ENCODE measurements around the gene RLBP1.

Gene RLBP1

DNA sequence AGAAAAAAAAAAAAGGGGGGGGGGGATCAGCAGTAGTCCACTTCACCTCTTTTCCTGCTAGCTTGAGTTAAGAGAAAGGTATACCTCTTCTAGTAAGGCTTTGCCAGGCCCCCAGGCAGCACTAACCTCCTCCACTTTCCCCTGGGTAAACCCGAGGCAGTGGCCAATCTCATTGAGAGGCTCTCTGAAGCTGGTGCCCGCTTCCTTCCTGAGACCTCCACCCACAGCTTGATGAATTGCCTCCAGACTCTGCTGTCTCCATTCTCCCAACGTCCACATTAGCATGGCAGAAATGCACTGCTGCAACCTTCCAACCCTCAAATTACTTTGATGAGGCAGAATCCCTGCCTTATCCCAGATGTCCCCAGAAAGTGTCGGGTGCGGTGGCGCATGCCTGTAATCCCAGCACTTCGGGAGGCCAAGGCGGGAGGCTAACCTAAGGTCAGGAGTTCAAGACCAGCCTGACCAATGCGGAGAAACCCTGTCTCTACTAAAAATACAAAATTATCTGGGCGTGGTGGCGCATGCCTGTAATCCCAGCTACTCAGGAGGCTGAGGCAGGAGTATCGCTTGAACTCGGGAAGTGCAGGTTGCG is 15.3 kb downstream of the RLBP1 start:
- no peak for DNase-seq (ENCODE audit: low spot score)

DNA sequence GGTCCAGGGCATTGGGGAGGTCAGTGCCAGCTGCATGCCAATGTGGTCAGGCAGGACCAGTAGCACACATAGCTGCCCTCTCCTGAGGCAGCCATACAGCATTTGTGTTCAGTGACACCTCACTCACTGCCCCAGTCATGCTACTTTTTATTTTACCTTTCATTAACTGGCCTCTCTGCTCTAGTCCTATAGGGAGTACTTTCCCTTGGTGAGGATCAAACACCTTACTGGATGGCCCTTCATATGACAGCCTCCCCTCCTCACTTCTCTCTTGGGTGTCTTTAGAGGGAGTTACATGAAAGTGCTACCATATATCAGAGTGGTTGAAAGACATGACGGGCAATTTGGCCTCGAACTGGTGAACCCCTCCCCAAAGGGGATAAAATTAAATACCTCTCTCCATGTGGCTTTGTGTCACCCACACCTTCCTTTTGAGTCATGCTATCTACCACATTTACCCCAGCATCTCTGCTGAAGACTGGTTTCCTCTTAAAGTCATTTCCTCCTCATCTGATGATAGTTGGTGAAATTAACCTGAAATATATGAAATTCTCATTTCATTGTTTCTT is 17.6 kb downstream of the RLBP1 start:
- DNase-seq (ENCODE audit: low spot score), result no peak

DNA sequence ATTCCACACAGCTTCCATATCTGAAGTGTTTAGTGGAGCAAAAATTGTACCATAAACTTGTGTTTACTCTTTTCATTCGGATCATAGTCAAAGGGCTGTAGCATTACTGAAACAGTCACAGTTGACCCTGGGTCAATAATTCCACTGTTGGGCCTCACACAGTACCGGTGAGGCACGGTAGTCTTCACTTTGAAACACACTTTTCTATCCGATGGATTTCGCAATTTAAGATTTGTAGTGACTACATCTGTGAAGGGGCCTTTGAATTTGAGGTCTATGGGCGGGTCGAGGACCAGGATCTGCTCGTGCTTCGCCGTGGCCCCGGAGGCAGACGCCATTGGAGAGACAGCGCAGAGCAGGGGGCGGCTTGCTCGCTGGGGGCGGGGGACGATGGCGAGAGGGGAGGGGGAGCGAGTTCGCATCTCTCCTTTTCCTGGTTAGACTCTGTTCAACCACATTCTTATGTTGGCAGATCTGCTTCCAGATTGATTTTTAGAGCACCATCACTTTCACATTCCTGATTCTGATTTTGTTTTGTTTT is 19.8 kb downstream of the RLBP1 start:
- no peak for DNase-seq (ENCODE audit: low spot score)

DNA sequence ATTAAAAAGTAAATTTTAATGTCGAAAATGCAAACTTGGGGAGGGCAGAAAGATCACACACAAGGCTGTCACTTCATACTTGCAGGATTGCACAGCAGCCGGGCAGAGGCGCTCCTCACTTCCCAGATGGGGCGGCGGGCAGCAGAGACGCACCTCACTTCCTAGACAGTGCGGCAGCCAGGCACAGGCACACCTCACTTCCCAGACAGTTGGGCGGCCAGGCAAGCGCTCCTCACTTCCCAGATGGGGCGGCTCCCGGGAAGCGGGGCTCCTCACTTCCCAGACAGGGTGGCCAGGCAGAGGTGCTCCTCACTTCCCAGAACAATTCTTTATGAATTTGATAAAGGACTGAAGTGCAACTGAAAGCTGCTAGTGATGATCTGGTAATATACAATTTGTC is 21.2 kb downstream of the RLBP1 start:
- DNase-seq (ENCODE audit: low spot score), result no peak

GRCh38 chr15:89199746-89200145 is 21.6 kb downstream of the RLBP1 start:
- peak; percentile 58 for DNase-seq (ENCODE audit: low spot score)

- no peak for DNase-seq (ENCODE audit: low spot score)
Observed at GRCh38 chr15:89198934-89199333, 22.4 kb downstream of the RLBP1 start.

DNA sequence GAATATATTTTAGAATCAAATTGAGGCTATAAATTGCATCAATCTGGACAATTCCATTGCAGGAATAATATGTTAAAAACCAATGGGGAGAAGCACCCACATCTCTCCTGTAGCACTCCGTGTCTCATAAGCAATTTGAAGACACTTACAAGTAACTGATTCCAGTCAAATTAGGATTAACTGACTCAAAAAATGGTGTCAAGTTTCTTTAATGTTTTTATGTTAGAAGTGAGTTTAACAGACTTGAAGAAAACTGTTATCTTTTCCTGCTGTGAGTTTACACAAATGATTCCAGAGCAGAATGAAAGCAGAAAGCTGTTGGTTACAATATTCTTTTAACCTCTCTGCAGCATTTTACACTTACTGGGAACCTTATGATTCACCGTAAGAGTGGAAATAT is 23.2 kb downstream of the RLBP1 start:
- DNase-seq (ENCODE audit: low spot score), result no peak

DNA sequence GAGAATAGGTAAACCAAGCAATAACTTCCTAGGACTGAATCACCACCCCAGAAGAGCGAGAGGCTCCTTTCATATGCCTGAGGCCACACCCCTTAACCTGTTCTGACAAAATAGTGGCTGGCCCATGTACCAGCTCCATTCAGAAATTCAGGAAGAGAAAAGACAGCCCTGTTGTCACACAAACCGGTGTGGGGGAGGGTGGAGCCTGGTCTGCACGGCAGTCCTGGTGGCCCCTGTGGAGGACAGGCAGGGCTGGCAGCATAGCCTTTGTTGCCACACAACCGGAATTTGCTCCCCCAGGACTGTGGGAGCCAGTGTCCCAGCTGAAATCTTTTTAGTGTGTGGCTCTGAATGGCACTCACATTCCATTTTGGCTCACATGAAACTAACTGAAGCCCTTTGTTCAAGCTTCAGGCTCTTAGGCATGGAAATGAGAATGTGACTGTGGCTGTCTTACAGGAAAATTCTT is 23.8 kb downstream of the RLBP1 start:
- DNase-seq (ENCODE audit: low spot score), result peak; percentile 83

- DNase-seq (ENCODE audit: low spot score), result peak; percentile 33
Observed at GRCh38 chr15:89196994-89197393, 24.4 kb downstream of the RLBP1 start.

- no peak for DNase-seq (ENCODE audit: low spot score)
Observed at GRCh38 chr15:89196241-89196640, 25.1 kb downstream of the RLBP1 start.

- no peak for DNase-seq (ENCODE audit: low spot score)
Observed at GRCh38 chr15:89195836-89196235, 25.5 kb downstream of the RLBP1 start.

DNA sequence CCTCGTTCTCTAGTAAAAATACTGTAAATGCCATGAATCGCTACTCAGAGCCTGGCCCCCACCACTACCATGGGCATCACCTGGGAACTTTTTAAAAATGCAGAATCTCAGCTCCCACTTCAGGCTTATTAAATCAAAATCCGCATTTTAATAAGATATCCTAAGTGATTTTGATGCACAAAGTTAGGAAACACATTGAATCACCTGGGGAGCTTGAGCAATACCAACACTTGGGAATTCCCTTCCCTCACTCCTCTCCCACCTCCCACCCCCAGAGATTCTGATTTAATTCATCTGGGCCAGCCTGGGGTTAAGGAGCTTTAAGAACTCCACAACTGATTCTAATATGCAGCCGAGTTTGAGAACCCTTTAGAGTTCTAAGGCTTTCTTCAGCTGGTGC is 26.8 kb downstream of the RLBP1 start:
- no peak for DNase-seq (ENCODE audit: low spot score)

DNA sequence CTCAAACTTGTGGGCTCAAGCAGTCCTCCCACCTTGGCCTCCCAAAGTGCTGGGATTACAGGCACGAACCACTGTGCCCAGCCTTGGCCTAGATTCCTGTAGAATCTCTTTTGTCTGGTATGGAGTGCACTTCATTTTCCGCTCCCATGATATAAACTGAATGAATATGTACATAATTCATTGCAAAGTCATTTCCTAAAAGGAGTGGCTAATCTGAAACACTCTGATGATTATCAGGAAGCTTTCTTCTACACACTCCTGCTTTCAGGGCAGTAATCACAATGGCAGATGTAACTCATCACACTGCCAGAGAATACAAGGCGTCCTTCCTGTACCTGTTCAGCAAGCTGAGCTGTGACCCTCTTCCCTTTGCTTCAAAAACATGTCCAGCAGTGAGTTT is 28.6 kb downstream of the RLBP1 start:
- DNase-seq (ENCODE audit: low spot score), result no peak

GRCh38 chr15:89192136-89192535 is 29.2 kb downstream of the RLBP1 start:
- DNase-seq (ENCODE audit: low spot score), result no peak

- no peak for DNase-seq (ENCODE audit: low spot score)
Observed at GRCh38 chr15:89187986-89188514, 33.3 kb downstream of the RLBP1 start.

GRCh38 chr15:89187301-89187985 is 33.9 kb downstream of the RLBP1 start:
- no peak for DNase-seq (ENCODE audit: low spot score)

DNA sequence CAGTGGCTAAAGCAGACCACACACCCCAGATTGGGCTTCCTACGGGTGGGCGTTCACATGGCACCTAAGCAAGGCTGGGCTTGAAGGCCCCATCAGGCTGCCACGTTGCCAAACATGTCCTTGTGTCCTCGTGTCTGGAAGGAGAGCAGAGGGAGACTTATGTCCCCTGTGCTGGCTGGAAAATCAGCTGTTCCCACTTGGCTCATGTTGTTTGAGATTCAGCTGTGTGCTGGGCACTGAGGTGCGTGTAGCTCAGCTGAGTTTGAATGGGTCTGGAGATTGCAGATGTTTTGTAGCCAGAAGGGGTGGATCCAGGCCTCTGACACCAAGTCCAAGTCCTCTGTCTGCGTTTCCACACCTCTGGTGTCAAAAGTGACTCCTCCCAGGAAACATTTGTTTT is 34.6 kb downstream of the RLBP1 start:
- DNase-seq (ENCODE audit: low spot score), result no peak

- DNase-seq (ENCODE audit: low spot score), result no peak
Observed at GRCh38 chr15:89184886-89185526, 36.4 kb downstream of the RLBP1 start.

DNA sequence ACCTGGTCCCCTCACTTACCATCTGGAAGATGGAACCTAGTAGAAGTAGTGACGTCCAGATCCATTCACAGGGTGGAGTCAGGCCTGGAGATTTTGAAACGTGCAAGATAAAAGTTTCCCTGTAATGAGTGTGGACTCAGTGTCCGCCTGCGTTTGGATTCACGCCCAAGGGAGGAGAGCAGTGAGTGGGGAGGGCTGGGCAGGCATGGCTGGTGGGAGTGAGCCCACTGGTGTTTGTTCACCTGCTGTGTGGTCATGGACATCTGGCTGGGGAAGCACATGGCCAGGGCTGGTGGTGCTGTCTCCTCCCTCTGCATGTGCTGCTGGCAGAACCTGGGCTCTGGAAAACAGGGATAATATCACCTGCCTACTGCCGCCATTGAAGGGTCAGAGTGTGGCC is 37.0 kb downstream of the RLBP1 start:
- no peak for DNase-seq (ENCODE audit: low spot score)

DNA sequence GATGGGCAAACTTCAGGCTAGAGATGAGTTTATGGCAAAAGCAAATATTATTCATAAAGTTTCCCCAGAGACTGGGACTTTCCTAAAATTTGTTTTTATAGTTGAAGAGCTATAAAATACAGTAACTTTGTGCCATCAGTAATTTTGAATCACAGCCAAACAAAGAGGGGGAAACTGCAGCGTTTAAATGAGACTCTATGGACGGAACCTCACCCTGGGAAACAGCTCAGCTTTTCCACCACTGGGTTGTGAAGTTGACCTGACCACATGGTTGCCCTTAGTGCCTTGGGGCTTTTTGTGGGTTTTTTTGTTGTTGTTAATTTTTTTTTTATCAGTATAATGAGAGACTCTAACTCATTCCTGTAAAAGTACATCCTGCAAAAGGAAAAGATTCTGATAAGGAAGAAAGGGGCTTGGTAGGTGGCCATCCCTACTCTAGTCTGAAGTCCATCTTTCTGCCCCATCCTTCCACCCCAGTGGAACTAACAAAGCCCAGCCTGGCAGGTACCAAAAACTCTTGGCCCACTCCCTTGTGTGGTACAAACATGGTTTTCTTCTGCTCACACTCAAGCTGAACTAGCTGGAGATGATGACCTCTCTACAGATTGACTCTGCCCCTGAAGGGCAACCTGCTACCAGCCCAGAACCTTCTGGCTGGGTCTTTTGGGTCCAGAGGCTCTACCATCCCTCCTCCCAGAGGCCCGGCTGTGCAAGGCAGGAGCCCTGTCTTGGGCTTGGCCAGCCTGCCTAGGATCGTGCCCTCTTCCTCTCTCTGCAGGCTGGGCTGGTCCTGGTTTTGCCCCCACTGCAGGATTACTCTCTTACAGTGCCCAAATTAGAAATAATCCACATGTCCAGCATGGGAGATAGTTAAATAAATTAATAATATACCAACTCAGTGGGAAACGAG is 41.2 kb downstream of the RLBP1 start:
- DNase-seq (ENCODE audit: low spot score), result no peak

DNA sequence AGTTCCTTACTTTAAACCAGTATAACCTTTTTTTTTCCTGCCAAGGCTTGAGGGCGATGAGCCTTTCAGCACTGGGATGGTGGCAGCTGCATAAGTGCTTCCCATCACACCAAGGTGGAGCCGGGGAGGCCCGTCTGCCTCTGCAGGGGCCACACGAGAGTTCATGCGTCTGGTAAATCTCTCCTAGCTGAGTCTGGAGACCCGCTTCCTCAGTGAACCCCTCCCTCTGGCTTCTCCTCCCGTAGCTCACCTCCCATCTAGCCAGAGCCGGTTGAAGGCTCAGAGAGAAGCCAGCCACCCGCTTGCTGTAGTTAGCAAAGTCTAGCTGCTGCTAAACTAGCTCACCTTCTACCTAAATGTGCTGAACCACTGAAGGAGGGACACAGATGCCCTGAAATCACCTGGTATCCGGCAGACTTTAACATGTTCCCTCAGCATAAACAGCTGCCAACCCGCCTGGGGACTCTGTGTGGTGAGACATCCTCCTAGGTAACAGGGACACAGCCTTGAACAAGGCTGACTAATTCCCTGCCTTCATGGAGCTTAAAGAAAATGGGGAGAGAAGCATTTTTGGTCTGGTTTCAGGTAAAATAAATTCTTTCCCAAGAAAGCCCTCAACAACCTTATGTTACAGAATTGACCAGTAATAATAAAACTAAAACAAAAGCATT is 42.9 kb downstream of the RLBP1 start:
- no peak for DNase-seq (ENCODE audit: low spot score)

Data from iPS-NIHi11 (cell line).